ENCODE measurements around the gene GIGYF2. TPM values are rescaled to one million over a fixed set of nuclear protein-coding genes. Genes with fewer than 3 reads are reported as not detected.

GIGYF2 gene
- polyA plus RNA-seq, 1 of the 3 experiments (the other 2 are of a cell fraction): 12.8 TPM

GRCh38 chr2:232865165-232865564 lies 168.0 kb downstream of the GIGYF2 start:
- CTCF ChIA-PET: no interaction called here
- DNase-seq: no peak
- WGBS (ENCODE audit: low lambda C conversion rate): 96% methylated on average over 1 of the region's 1 CpG

More at GRCh38 chr2:232865165-232865564, 168.0 kb downstream of the GIGYF2 start:
- POLR2A ChIA-PET: no interaction called here
- Histone ChIP-seq H3K9me3 (no peaks in the 10 kb centered on the region), H4K20me1 (ENCODE audit: insufficient read depth) (no peaks in the 10 kb centered on the region), H3K36me3 (replicated peaks in 1 of 2; ENCODE audit: control insufficient read depth in 1 of 2, insufficient read depth in 2 of 2, low read length in 1 of 2) (peaks cover 7 to 16% of the 10 kb centered on the region in 2 experiments), H3K9me2 (no peaks in the 10 kb centered on the region), H3K27me3 (ENCODE audit: insufficient read depth) (no peaks in the 10 kb centered on the region), H3K79me2 (ENCODE audit: insufficient read depth) (no peaks in the 10 kb centered on the region), H3F3A (replicated peaks; ENCODE audit: insufficient read depth) (no peaks in the 10 kb centered on the region), H2AFZ (ENCODE audit: low read depth) (no peak overlapping the region), H3K4me2 (no peak overlapping the region), H3K27ac (ENCODE audit: low read depth in 2 of 2, low read length in 1 of 2) (no peak overlapping the region), H3K9ac (no peak overlapping the region), H3K4me3 (ENCODE audit: low read depth in 2 of 2, low read length in 1 of 2) (no peak overlapping the region), H3K4me1 (ENCODE audit: control insufficient read depth in 1 of 2, insufficient read depth in 2 of 2, low read depth in 1 of 2, low read length in 1 of 2) (no peaks in the 10 kb centered on the region)
- TF ChIP-seq SIN3A (IDR thresholded peaks at IDR 0.05; ENCODE audit: borderline replicate concordance, low read depth, low read length) (no peak), IRF3 (IDR thresholded peaks at IDR 0.05; ENCODE audit: low read depth, low read length) (no peak), CHD2 (IDR thresholded peaks at IDR 0.05; ENCODE audit: low read length, partially characterized antibody) (no peak), TAF1 (IDR thresholded peaks at IDR 0.05; ENCODE audit: borderline replicate concordance, low read depth, low read length) (no peak), MEF2A (IDR thresholded peaks at IDR 0.05; ENCODE audit: borderline replicate concordance, low read depth) (no peak), FOXJ3 (CRISPR knock-in tag; IDR thresholded peaks at IDR 0.05) (no peak), CTCF (IDR thresholded peaks at IDR 0.05) (no peak), EZH2phosphoT487 (IDR thresholded peaks at IDR 0.05; ENCODE audit: borderline replicate concordance, low read depth) (no peak), USF1 (IDR thresholded peaks at IDR 0.05; ENCODE audit: borderline replicate concordance, low read depth) (no peak), REST (IDR thresholded peaks at IDR 0.05; ENCODE audit: low read depth, low read length) (no peak), FOXM1 (IDR thresholded peaks at IDR 0.05; ENCODE audit: low read depth) (no peak), GATA2 (CRISPR knock-in tag; IDR thresholded peaks at IDR 0.05) (no peak), ZBTB33 (IDR thresholded peaks at IDR 0.05; ENCODE audit: borderline replicate concordance, low read depth) (no peak), RAD21 (IDR thresholded peaks at IDR 0.05; ENCODE audit: low read length) (no peak), RXRA (IDR thresholded peaks at IDR 0.05; ENCODE audit: borderline replicate concordance, low read depth) (no peak), MAX (IDR thresholded peaks at IDR 0.05; ENCODE audit: low read depth) (no peak), ELF1 (IDR thresholded peaks at IDR 0.05) (no peak), SMC3 (IDR thresholded peaks at IDR 0.05; ENCODE audit: low read depth, low read length) (no peak), NRF1 (IDR thresholded peaks at IDR 0.05; ENCODE audit: low read depth, low read length) (no peak), RCOR1 (IDR thresholded peaks at IDR 0.05; ENCODE audit: low read length) (no peak)
